Measurements from ENCODE around the gene TAF4.

The TAF4 gene

DNA sequence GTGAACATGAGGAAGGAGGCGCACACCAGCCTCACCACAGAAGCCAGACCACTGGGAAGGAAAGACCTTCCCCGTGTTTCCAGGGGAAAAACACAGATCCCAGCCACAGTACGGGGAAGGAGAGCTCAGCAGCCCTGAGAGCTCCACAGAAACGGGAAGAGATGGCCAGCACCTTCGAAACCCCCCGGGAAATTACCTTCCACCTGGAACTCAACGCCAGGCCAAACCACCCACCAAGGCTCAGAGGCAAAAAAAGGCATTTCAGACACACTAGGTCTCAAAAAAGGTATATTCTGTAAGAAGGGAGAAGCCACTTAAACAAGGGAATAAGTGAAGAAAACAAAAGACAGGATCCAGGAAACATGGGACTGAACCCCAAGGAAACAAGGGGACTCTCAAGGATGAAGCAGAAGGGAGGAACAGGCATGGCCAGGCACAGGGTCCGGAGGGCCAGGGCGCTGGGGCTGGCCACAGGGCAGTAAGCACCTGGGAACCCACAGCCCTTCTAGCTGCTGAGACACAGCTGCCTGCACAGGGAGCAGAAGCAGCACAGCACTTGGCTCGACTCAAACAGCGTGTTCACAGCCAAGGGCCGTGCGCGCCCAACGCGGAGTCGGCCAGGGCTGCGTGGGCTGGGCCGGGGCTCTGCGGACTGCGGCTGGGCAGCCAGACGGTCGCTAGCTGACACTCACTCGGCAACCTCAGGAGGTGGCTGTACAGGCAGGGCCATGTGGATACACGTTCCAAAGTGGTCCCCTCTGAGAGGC, 44.6 kb downstream of the TAF4 start:
- DNase-seq, result no peak

DNA sequence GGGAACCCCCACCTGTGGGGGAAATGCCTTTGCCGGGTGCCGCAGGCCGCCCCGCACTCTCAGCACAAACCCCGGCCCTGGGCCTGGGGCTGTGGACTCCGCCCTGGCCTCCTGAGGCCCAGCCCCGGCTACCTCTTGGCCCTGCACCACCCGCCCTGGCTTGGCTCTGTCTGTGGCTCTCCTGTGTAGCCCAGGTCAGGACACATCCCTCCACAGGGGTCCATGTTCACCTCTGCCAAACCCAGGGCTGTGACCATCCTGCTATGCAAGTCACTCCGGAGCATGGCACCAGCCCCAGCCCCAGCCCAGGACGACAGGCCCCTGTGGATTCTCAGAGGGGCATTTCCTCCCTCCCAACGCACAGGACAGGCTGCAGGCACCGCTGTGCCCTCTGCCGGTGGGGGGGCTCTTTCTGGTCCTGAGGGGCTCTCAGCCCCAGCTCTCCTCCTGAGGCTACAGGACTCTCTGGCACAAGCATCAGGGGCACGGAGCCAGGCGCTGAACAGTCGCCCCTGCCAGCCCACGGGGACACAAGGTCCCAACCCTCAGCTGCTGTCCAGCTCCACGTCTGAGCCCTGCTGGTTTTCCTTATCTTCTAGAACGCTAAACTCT, 45.7 kb downstream of the TAF4 start:
- no peak for DNase-seq

DNA sequence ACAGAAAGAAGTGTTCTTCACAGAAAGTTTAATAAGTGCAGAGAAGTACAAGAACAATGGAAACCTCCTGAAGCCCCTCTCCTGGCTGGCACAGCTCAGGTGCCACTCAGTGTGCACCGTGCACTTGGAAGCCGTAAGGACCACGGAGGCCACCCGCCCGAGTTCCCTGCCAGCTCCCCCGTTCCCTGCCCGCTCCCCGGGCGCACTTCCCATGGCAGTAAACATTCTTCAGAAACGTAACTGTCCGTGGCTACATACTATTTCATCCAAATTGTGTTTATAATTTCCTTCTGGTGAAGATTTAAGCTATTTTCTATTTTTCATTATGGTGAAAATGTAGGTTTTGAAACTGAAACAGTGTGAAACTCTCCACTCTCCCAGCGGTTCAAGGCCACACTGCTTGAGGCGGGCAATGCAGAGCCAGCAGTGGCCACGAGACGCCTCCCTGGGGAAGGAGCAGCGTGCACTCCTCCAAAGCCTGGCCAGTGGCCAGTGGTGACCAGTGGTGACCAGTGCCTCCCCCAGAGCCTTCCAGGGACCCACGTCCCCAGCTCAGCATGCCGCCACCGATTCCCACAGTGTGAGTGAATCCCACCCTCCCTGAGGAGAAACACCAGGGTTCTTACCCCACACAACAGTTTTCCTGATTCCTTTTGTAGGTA, 46.4 kb downstream of the TAF4 start:
- no peak for DNase-seq

DNA sequence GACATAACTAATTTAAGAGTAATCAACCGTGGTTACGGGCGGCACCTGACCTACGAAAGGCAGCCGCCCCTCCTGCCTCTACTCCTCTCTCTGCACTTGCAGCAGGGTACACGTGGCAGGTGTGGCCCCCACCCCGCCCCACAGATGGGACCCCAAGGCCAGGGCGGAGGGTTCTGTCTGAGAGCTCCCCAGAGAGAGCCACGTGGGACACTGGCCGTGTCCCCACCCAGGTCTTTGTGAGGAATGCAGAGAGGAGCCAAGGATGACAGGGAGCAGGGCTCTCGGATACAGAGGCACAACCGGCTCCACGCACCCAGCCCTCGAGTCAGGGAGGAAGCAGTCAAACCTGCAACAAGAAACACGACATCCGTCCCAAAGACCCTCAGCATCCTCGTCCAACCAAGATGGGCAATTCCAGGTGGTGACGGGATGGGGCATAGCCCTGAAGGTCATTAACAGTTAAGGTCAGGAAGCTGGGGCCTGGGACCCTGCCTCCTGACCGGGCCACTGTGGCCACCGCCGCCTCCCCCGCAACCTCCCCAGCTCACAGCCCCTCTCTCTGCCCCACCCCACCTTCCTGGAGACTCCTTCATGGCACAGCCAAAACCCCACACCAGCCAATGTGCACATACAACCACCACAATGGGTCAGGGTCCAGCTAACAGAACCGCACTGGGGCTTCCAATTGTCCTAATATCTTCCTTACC, 47.1 kb downstream of the TAF4 start:
- no peak for DNase-seq

DNA sequence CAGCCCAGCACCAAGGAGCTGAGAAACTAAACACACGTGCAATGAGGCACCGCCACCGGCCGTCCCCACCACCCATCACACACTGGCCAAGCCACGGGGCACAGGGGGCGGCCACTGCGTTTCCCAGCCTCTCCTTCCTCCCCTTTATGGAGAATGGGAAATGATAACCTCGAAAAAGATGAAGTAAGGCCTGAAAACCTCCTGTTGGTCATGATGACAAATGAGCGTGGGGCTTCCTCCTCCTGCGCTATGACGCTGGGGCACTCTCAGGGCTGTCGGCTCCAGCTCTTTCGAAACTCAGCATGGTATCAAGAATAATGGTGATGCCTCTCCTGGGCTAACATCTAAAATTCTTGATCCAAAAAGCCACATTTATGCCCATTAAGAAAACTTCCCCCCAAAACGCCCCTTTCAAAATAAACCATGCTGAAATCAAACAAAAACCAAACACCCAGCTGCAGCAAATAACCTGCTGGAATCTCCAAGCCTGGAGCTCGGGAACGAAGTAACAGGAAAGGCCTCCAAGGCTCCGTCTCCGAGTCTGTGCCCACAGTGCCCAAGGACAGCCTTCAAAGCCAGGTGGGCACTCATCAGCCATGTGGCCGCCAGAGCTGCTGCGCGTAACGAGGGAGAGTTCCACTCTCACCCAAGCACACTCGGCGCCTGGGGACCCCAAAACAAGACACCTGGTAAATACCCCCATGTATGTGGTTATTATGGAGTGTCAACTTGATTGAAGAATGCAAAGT, 50.0 kb downstream of the TAF4 start:
- DNase-seq, result peak; percentile 86

DNA sequence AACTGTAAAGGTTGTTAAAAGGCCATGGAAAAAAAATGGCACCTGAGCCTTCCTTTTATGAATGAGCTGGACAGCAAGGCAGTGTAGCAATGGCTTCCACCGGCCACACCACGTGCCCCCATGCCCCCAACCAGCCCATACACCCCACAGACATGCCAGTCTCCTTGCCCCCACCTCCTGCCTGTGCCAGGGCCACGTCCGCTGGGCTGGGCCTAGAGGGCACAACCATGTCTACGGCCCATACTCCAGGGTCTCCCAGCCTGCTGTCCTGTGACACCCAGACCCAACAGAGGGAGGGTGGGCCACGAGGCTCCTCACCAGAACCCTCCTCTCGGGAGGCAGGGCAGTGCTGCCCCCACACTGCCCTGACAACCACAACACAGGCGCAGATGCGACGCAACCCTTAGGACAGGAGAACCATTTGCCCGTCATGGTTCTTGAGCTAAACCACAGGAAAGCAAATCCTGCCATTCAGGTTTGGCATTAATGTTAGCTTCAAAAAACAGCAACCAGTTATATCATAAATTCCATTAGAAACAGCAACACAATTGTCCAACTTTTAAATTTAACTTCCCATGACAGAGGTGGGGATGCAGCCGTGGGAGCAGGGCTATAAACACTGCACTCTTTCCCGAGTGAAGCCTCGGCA, 50.7 kb downstream of the TAF4 start:
- no peak for DNase-seq

DNA sequence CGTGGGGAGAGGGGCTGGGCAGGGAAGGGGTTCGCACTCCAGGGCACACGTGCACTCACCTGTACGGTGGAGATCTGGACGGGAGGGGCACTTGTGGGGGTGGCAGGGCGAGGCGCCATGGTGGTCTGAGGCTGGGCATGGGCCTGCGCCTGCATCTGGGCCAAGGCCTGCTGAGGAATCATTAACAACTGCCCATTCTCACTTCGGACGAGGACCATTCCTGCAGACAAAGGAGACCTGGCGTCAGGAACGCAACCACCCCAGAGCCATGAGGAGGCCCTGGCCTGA, 51.2 kb downstream of the TAF4 start:
- no peak for DNase-seq

DNA sequence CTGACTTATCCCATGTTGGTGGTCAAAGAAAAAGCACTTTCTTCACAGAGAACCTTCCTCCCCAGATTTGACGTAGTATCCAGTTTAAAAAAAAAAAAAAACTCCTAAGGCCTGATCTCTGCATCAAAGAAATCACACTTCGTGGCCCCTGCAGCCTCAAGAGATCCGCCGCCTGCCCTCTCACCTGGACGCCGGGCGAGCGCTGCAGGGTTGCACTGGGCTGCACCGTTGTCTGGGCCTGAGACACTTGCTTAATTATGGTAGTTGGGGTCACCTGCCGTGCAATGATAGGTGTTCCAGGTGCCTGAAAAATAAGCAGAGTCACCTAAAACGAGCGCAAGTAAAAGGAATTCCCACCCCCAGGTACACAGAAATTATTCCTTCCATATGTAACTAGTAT, 53.0 kb downstream of the TAF4 start:
- DNase-seq, result no peak

DNA sequence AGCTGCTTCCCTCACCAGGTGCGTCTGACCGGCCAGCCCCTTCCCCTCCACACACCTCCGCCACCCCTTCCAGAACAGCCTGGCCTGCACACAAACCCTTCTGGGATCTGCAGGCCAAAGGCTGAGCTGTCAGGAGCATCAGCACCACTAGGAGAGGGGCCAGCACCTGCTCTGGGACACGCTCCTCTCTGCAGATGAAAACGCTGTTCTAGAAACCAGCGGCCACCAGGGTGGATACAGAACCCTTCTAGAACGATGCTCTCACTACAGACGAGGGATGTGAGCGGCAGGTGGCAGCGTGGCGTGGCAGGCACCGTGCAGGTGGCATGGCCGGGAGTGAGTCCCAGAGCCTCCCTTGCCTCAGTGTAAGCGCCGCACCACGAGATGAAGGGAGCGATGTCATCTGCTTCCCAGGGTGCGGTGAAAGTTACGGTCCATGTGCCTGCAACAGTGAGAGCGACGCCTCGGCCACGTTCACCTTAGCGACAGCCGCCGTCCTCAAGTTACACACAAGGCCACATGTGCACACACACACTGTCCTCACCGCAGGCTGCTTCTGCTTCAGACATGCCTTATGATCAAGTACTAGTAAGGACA, 53.6 kb downstream of the TAF4 start:
- no peak for DNase-seq

DNA sequence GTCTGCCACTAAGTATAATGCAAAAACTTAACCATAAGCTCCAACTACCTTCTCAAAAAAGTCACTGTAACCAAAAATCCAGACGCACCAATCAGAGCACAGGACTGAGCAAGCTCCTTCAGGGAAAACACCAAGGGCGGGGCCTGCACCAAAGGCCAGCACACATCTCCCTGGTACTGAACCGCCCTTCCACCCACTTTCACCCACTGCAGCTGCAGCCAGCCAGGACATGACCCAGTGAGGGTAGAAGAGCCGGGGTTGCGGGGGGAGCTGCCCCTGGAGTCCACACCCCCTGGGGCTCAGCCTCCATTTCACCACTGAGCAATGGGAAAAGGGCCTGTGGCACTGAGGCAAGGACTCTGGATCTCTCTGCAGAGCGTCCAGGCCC, 54.3 kb downstream of the TAF4 start:
- DNase-seq, result no peak

DNA sequence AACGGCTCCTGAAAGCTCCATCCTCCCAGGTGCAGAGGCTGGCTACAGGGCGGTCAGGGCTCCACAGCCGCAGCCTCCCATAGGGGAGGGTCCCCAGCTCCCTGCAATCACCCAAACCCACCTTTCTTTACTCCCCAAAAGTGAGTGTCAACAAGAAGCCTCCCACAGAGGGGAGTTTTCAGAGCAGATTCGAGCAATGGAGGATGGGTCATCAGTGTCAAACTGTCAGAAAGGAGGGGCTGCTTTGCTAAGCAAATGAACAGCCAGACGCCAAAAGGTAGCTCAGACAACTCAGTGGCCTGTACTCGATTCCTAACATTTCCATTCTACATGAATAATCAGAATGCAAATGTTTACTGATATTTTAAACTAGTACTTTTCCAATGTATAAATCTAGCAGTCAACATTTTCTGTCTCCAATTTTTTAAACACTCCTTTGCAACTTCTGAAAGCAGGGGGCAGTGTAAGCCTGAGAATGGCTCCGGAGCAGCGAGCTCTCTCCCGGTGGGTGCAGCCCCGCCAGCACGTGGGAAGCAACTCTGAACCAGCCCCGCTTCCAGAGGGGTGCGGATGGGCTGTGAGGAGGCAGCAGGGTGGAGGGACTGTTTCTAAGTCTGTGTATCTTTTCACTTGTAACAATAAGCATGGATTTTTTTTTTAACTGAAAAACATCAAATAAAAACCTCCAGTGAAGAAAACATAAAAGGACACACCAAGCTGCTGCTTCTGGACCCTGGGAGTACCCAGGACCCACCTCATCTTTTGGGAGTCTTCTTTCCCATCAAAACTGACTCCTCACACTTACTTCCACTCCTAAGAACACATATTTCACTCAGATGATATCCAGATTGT, 54.9 kb downstream of the TAF4 start:
- peak; percentile 55 for DNase-seq

DNA sequence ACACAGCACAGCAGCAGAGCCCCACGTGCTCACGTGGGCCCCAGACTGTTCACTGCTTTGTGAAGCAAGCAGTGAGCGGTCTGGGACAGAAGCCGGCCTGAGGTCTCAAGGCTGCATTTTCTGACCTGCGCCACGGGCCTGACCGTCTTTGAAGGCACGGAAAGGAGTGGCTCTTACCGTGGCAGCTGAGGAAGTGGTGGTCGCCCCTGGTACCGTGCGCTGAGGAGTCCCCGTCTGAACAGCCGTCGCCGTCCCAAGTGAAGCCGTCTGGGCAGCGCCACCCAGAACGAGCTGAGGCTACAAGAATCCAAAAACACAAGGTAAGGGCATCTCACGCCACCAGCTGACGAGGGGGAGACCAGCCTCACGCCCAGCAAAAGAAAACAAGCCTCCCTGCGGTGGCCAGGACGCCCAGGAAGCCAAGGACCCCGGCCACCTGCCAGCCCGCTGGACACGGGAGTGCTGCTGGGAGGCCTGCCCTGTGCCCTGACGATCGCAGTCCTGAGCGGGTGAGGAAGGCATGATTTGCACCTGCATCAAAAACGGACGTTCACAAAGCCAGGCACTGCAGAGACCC, 55.7 kb downstream of the TAF4 start:
- DNase-seq, result no peak

DNA sequence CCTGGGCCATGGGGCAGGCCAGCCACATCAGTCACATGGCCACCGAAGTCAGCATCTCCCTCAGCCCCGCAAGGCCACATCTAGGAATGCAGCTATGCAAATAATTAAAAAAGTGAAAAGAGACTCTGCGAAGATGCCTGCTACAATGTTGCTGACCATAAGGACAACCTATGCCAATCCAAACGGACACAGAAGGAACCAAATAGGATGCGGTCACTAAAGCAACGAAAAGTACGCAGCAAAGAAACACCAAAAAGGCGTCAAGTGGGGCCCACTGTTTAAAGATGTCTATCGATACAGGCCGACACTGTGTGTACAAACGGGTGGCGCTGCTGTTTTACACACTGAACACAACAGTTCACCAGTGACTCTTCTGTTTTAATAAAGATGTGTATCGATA, 56.4 kb downstream of the TAF4 start:
- DNase-seq, result no peak

DNA sequence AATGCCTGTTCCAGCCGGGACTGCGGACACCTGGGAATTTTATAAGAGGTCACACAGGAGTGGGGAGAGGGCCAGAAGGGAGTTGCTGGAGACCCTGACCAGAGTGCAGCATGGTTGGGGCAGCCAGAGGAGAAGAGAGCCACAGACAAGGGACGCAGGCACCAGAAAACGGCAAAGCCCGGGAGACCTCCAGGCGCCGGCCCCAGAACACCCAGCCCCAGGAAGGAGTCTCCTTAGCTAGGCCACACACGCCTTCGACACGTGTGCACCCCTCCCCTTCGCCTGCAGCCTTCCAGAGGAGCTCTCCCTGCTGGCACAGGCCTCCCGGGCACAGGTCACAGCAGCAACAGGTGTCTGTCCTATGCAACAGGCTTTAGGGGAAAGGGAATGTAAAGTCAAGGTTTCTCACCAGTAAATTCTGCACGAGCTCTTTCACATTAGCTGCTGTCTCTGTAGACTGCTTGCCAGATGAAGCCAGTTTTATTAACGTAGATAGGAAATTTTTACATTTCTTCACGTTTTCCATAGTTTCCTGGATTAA, 57.0 kb downstream of the TAF4 start:
- no peak for DNase-seq

DNA sequence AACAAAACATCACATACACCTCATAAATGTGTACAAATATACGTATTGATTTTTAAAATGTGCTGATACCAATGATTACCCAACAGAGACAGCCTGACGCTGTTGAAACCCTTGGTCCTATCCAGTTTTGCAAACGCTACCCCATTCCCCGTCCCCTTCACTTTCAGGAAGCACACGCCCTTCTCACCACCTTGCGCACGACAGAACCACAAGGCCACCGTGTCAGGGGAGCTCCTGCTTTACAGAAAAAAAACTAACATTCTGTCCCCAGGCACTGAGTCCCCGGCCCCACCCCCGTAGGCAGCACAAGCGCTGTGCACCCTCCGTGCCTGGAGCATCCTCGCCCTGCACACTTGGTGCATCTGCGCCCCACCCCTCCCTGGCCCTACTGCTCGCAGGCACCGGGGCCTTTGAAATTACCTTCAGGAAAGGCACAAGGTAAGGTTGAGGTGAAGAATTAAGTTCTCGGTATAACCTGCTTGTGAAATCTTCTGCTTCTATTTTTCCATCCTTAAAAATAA, 58.5 kb downstream of the TAF4 start:
- DNase-seq, result no peak

DNA sequence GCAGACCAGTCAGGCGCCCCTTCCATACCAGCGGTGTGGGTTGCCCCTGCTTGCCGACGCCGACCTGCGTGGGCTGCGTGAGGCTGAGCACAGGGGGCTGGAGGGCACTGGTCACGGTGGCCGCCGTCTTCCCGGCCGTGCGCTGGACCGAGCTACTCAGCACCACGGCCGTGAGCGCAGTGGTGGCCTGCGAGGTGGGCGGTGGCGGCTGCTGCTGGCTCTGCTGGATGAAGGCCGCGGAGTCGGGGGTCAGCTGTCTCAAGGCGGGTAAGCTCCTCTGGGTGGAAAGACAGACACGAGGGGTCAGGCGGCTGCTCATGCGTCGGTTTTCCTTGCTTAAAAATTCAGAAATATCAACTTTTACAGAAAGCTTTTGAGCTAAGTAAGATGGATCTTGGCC, 59.2 kb downstream of the TAF4 start:
- no peak for DNase-seq

DNA sequence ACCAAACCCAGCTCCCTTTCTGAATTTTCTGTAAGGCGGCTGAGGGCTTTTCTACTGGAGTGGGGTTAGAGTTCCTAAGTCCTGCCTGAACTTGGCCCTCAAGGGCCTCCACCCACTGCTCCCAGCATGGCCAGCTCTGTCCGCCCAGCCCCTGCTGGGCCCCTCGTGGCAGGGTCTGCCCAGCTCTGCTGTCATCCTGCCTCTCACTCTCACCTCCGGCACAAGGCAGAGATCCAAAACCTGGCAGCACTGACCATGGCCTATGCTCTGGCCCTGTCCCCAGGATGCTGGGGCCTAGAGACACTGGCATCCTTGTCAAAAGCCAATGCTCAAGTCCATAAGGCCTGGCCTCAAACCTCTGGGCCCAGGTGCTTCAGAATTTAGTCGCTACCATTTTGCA, 61.1 kb downstream of the TAF4 start:
- no peak for DNase-seq

DNA sequence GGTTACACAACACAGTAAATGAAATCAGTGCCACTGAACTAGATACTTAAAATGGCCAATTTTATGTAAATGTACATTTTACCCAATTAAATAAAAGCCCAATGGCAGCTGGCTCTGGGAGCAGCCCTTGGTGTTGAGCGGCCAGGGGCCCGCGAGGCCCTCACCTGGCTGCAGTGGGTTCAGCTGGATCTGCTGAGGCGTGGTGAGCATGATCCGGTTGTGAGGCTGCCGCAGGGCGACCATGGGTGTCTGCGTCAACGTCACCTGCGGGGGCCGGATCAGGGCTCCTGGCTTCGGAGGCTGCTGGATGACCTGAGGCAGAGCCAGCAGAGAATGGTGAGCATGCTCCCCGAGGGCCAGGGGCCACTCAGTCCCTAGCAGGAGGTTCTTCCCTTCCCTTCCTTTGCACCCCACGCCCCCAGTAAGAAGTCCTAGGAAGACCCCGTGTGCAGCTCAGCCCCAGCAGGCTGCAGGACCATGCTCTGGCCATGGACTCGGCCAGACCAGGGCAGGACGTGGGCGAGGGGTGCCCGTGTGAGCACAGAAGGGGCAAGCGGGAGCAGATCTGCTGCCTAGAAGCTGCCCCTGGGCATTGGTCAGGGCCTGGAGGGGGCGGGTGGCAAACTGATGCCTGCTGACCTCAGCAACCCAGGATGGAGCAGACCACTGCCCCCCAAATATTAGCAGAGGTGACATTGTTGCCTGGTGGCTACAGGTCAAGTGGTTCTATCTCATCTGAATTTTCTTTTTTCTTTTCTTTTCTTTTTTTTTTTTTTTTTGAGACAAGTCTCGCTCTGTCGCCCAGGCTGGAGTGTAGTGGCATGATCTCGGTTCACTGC, 61.9 kb downstream of the TAF4 start:
- no peak for DNase-seq

DNA sequence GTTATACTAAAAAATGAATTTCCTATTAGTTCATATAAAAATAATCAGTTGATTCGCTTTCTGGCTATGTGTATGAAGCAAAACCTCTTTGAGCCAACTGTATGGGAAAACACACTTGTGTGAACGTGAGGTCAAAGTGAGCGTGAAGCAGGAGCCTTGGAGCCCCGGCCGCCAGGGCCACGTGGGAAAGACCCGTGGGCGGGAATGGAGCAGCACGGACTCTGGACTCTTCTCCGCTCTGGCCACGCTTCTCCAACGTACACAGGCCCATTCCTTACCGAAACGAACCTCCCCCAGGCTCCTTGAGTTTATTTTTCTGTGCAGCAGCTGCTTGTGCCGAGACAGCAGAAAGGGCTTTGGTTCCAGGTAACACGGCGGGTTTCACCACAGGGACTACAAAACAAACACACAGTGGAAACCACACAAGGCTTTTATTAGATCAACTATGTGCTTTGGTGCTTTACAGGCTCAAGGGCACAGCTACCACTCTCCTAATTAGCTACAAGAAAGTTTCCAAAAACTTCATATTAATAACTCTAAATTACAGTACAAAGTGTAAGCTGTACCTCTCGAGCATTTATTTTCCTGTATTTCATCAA, 62.7 kb downstream of the TAF4 start:
- no peak for DNase-seq

Measured in inflammatory macrophage treated with lipopolysaccharide for 4 hours (primary cell).